HL-60 (cell line): ENCODE data around the gene GNB4.

ENCODE experiments used
- CTCF ChIP-seq: IDR thresholded peaks from one replicate; pipeline ENCODE4 v1.5.1; 2011; ENCODE audit warnings: low read length, control low read depth, inconsistent platforms; ENCODE audit not compliant: insufficient read depth
- GABPA ChIP-seq: IDR thresholded peaks from 2 replicates; pipeline ENCODE4 v1.6.1; 2012; ENCODE audit warnings: low read depth
- POLR2AphosphoS5 ChIP-seq: IDR thresholded peaks from 2 replicates; pipeline ENCODE4 v1.6.1; 2012; ENCODE audit warnings: low read depth
- REST ChIP-seq: IDR thresholded peaks from 2 replicates; pipeline ENCODE4 v1.6.1; 2012; ENCODE audit warnings: low read depth; ENCODE audit not compliant: insufficient replicate concordance

GRCh38 chr3:179455954-179456353 lies 4.7 kb upstream of the GNB4 start:
- no peak for TF ChIP-seq CTCF
- no peak for TF ChIP-seq POLR2AphosphoS5
- TF ChIP-seq REST, result no peak
- no peak for TF ChIP-seq GABPA
